PC-9 (cell line): ENCODE results near the gene C1orf94. TPM values are rescaled to one million over a fixed set of nuclear protein-coding genes. Genes with fewer than 3 reads are reported as not detected.

Experiments used
- BruUV-seq: library from RNA; stranded (reverse); fragments of 400-500 nt; replicated peaks from 2 replicates; lab custom pipeline; 2021; lab: Mats Ljungman, UMichigan
- CTCF ChIA-PET: fragments of 300-600 bp; sonication (Branson Sonifier 250); formaldehyde crosslinking; loops from one replicate; lab custom pipeline; 2022; ENCODE audit warnings: antibody characterized with exemption; lab: Charles Lee
- POLR2A ChIA-PET: fragments of 300-600 bp; sonication (Branson Sonifier 250); formaldehyde crosslinking; loops from one replicate; lab custom pipeline; 2022; ENCODE audit warnings: antibody characterized with exemption; ENCODE audit not compliant: unreplicated experiment; lab: Charles Lee
- DNase-seq, 2 experiments: peaks; one replicate each; pipeline versions ENCODE4 v3.0.0 to v3.0.0-alpha.2; 2015 to 2022; ENCODE audit warnings: mixed read lengths in 1 of 2
- H2AFZ ChIP-seq: fragments of 200-600 bp; sonication (generic); 2 replicates; pipeline ENCODE4 v1.8.1; 2017; ENCODE audit warnings: antibody characterized with exemption
- H3F3A ChIP-seq: fragments of 200-600 bp; sonication (generic); 2 replicates; pipeline ENCODE4 v1.8.1; 2017; ENCODE audit warnings: antibody characterized with exemption, mild to moderate bottlenecking, low read depth; ENCODE audit not compliant: insufficient read depth
- H3K27ac ChIP-seq: fragments of 200-600 bp; sonication (generic); 2 replicates; pipeline ENCODE4 v1.6.1; 2016; ENCODE audit warnings: mixed run types
- H3K27me3 ChIP-seq: fragments of 200-600 bp; sonication (generic); 2 replicates; pipeline ENCODE4 v1.6.1; 2016; ENCODE audit warnings: low read depth, mixed run types; ENCODE audit not compliant: insufficient read depth
- H3K36me3 ChIP-seq: fragments of 200-600 bp; sonication (generic); 2 replicates; pipeline ENCODE4 v1.6.1; 2016; ENCODE audit warnings: low read depth, mixed run types
- H3K4me1 ChIP-seq: fragments of 200-600 bp; sonication (generic); replicated peaks from 2 replicates; pipeline ENCODE4 v1.6.1; 2016; ENCODE audit warnings: mixed run types; ENCODE audit not compliant: insufficient read depth
- H3K4me2 ChIP-seq: fragments of 200-600 bp; sonication (generic); 2 replicates; pipeline ENCODE4 v1.6.1; 2017; ENCODE audit warnings: mixed run types
- H3K4me3 ChIP-seq: fragments of 200-600 bp; sonication (generic); 2 replicates; pipeline ENCODE4 v1.6.1; 2016; ENCODE audit warnings: mixed run types
- H3K79me2 ChIP-seq: fragments of 200-600 bp; sonication (generic); 2 replicates; pipeline ENCODE4 v1.6.1; 2017; ENCODE audit warnings: low read depth, mixed run types
- H3K9me2 ChIP-seq: fragments of 200-600 bp; sonication (generic); 2 replicates; pipeline ENCODE4 v1.8.1; 2017; ENCODE audit warnings: mild to moderate bottlenecking; ENCODE audit not compliant: insufficient read depth
- H3K9me3 ChIP-seq: fragments of 200-600 bp; sonication (generic); 2 replicates; pipeline ENCODE4 v1.8.1; 2016; ENCODE audit warnings: low read depth; ENCODE audit not compliant: insufficient read depth
- H4K20me1 ChIP-seq: fragments of 200-600 bp; sonication (generic); 2 replicates; pipeline ENCODE4 v1.8.1; 2017; ENCODE audit not compliant: insufficient read depth
- EZH2 ChIP-seq: fragments of 200-600 bp; sonication (generic); IDR thresholded peaks from 2 replicates; pipeline ENCODE4 v1.8.0; 2017; ENCODE audit warnings: antibody characterized with exemption, low read depth
- intact Hi-C: fragments of 100-400 bp; cut with micrococcal nuclease; formaldehyde crosslinking; loops from one replicate; pipeline ENCODE4 v1.10.0; 2022; ENCODE audit not compliant: unreplicated experiment
- total RNA-seq: library from RNA; stranded (reverse); gene quantifications from 2 replicates; pipeline ENCODE4 v1.2.3, GENCODE V29; 2021
- TF ChIP-seq, protein P1 (sequence below): fragments of 200-600 bp; sonication (generic); conservative IDR thresholded peaks from 2 replicates; pipeline ENCODE4 v1.6.1; 2017; ENCODE audit warnings: mixed run types, antibody characterized with exemption, mild to moderate bottlenecking, moderate library complexity

The C1orf94 gene
- total RNA-seq, 1 experiment from 2014 or later = not detected

DNA sequence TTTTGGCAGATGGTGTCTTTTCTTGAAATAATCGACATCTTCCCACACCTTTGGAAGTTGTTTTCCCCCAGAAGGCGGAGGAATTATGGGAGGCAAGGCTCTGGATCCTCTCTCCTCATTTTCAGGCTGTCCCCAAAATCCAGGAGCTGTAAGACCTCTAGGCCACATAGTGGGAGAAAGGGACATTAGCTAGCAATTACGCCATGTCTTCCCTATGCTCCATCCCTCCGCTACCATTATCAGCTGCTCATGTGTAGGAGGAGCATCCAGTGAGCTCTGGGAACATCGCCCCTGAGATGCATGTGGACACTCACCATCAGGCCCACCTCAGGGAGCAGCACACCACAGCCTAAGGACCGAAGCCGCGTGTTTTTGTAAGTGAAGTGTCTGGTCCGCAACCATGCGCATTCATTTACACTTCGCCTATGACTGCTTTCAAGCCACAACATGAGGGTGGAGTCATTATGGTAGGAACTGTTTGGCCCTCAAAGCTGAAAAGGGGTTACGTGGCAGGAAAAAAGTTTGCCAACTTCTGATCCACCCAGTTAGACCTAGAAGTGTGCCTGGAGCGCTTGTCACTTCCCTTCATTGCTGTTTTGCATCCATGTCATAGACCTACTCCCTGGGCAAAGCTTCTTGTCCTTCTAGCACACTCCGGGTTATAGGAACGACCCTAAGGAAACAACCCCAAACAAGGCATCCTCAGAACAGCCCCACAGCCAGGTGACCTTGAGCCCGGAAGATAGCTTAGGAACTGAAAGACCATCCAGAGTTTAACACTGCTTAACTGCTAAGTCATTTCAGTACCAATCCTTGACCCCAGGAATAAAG lies 85.5 kb downstream of the C1orf94 start:
- H3K9me2 ChIP-seq = no peaks in the 10 kb centered on the region
- H3K27me3 ChIP-seq = peaks cover 56% of the 10 kb centered on the region
- H3K9me3 ChIP-seq = no peaks in the 10 kb centered on the region
- no peaks in the 10 kb centered on the region for H3F3A ChIP-seq
- H3K4me1 ChIP-seq = no peaks in the 10 kb centered on the region
- TF ChIP-seq, protein P1, sequence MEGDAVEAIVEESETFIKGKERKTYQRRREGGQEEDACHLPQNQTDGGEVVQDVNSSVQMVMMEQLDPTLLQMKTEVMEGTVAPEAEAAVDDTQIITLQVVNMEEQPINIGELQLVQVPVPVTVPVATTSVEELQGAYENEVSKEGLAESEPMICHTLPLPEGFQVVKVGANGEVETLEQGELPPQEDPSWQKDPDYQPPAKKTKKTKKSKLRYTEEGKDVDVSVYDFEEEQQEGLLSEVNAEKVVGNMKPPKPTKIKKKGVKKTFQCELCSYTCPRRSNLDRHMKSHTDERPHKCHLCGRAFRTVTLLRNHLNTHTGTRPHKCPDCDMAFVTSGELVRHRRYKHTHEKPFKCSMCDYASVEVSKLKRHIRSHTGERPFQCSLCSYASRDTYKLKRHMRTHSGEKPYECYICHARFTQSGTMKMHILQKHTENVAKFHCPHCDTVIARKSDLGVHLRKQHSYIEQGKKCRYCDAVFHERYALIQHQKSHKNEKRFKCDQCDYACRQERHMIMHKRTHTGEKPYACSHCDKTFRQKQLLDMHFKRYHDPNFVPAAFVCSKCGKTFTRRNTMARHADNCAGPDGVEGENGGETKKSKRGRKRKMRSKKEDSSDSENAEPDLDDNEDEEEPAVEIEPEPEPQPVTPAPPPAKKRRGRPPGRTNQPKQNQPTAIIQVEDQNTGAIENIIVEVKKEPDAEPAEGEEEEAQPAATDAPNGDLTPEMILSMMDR = no peak
- no peak for DNase-seq
- intact Hi-C loops = no loop called here
- no peak overlapping the region for H3K4me2 ChIP-seq
- no TSS peak for BruUV-seq
- ChIA-PET CTCF (no interaction called here), POLR2A (no interaction called here)
- H4K20me1 ChIP-seq = no peaks in the 10 kb centered on the region
- no peak overlapping the region for H3K4me3 ChIP-seq
- no peak overlapping the region for H2AFZ ChIP-seq
- H3K36me3 ChIP-seq = no peaks in the 10 kb centered on the region
- H3K27ac ChIP-seq = no peak overlapping the region
- no peaks in the 10 kb centered on the region for H3K79me2 ChIP-seq

DNA sequence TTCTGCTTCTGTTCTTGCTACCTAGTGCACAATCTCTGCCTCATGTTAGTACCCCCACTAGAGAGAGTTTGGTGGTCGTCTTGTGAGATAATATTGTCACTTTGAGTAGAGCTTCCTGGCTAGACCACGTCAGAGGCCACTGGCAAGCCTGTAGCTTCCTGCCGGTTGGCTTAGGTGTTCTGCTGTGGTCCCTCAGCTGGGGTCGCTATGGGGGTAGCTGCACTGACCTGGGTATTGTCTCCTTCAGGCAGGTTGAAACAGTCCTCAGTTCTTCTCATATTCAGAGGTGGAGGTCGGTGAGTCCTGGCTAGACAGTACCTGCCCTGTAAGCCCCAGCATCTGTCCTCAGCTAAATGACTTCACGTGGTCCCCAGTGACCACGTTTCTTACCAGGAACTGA lies 86.2 kb downstream of the C1orf94 start:
- ChIA-PET CTCF (no interaction called here), POLR2A (no interaction called here)
- Histone ChIP-seq H3K9me2 (no peaks in the 10 kb centered on the region), H3F3A (no peaks in the 10 kb centered on the region), H2AFZ (no peak overlapping the region), H3K36me3 (no peaks in the 10 kb centered on the region), H3K4me1 (no peaks in the 10 kb centered on the region), H3K27ac (no peak overlapping the region), H3K4me3 (no peak overlapping the region), H3K9me3 (no peaks in the 10 kb centered on the region), H3K27me3 (peaks cover 49% of the 10 kb centered on the region), H4K20me1 (no peaks in the 10 kb centered on the region), H3K79me2 (no peaks in the 10 kb centered on the region), H3K4me2 (no peak overlapping the region)
- intact Hi-C loops = no loop called here
- no TSS peak for BruUV-seq
- no peak for DNase-seq
- TF ChIP-seq, protein P1 = no peak
- no peak for TF ChIP-seq EZH2

DNA sequence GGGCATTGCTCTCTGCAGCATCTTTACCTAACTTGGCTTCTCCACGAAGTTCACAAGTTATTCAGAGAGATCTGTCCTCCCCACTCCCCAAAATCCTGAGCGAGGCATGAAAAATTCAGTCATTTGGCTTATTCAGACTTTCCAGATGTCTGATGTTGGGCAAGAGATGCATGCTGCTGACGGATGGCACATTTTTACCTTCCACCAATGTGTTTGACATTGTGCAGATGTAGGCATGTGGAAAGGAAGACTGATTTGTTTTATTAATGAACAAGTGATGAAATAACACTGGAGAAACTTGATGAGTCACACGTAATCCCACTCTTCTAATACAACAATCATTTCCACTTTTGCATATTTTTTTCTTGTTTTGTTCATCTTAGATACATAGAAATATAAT lies 86.7 kb downstream of the C1orf94 start:
- no peaks in the 10 kb centered on the region for H4K20me1 ChIP-seq
- intact Hi-C loops = no loop called here
- no peaks in the 10 kb centered on the region for H3F3A ChIP-seq
- no TSS peak for BruUV-seq
- ChIA-PET POLR2A (no interaction called here), CTCF (no interaction called here)
- H2AFZ ChIP-seq = no peak overlapping the region
- H3K9me2 ChIP-seq = no peaks in the 10 kb centered on the region
- DNase-seq = no peak
- H3K4me2 ChIP-seq = no peak overlapping the region
- H3K27me3 ChIP-seq = peaks cover 45% of the 10 kb centered on the region
- H3K36me3 ChIP-seq = no peaks in the 10 kb centered on the region
- no peak overlapping the region for H3K4me3 ChIP-seq
- H3K27ac ChIP-seq = no peak overlapping the region
- TF ChIP-seq, protein P1 = no peak
- no peak for TF ChIP-seq EZH2
- no peaks in the 10 kb centered on the region for H3K79me2 ChIP-seq
- no peaks in the 10 kb centered on the region for H3K4me1 ChIP-seq
- H3K9me3 ChIP-seq = no peaks in the 10 kb centered on the region
